GDM1 (cell line): ENCODE data around the gene NKPD1.

Experiments
- DNase-seq: peaks from one replicate; lab custom pipeline; 2025; lab: John Stamatoyannopoulos, UW

Gene NKPD1

GRCh38 chr19:45172611-45173208 lies 11.9 kb upstream of the NKPD1 start:
- DNase-seq: no peak

- no peak for DNase-seq
These were observed 11.4 kb upstream of the NKPD1 start for GRCh38 chr19:45172173-45172572.

GRCh38 chr19:45171211-45171623 lies 10.4 kb upstream of the NKPD1 start:
- DNase-seq: no peak

- DNase-seq: no peak
These were observed 9.6 kb upstream of the NKPD1 start for GRCh38 chr19:45170146-45171106.

GRCh38 chr19:45169602-45170001 lies 8.8 kb upstream of the NKPD1 start:
- DNase-seq: no peak

GRCh38 chr19:45168767-45169351 lies 8.1 kb upstream of the NKPD1 start:
- DNase-seq: no peak

GRCh38 chr19:45166723-45167252 lies 6.0 kb upstream of the NKPD1 start:
- DNase-seq: no peak

GRCh38 chr19:45164577-45165335 lies 4.0 kb upstream of the NKPD1 start:
- DNase-seq: no peak

- no peak for DNase-seq
These were observed 3.1 kb upstream of the NKPD1 start for GRCh38 chr19:45163751-45164460.

GRCh38 chr19:45163156-45163555 lies 2.4 kb upstream of the NKPD1 start:
- DNase-seq: no peak

- DNase-seq: no peak
These were observed 1.9 kb upstream of the NKPD1 start for GRCh38 chr19:45162608-45163143.

- DNase-seq: no peak
These were observed 1.2 kb upstream of the NKPD1 start for GRCh38 chr19:45161738-45162607.

- no peak for DNase-seq
These were observed 834 bp downstream of the NKPD1 start for GRCh38 chr19:45159971-45160324.

GRCh38 chr19:45159210-45159970 lies 1.4 kb downstream of the NKPD1 start:
- no peak for DNase-seq

- no peak for DNase-seq
These were observed 2.1 kb downstream of the NKPD1 start for GRCh38 chr19:45158503-45159209.

- DNase-seq: no peak
These were observed 4.0 kb downstream of the NKPD1 start for GRCh38 chr19:45156751-45157150.

GRCh38 chr19:45156011-45156630 lies 4.7 kb downstream of the NKPD1 start:
- DNase-seq: no peak
